ENCODE measurements around the gene CEP76.
"Not testable (repeated sequence)": the region's sequence is repeated elsewhere in the genome, so short reads cannot be mapped to it uniquely, and the experiment has no call there.

CEP76 gene

DNA sequence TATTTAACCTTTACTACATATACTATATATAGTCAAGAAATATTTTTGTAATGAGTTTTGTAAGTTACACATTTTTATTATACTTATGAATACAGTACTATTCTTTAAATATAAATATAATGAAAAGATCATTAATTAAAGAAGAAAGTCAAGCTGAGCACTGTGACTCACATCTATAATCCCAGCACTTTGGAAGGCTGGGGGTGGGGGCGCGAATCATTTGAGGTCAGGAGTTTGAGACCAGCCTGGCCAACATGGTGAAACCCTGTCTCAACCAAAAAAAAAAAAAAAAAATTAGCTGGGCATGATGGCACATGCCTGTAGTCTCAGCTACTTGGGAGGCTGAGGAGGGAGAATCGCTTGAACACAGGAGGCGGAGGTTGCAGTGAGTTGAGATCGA lies 58.8 kb downstream of the CEP76 start:
- not testable (repeated sequence) for DNase-seq (ENCODE audit: low spot score)

DNA sequence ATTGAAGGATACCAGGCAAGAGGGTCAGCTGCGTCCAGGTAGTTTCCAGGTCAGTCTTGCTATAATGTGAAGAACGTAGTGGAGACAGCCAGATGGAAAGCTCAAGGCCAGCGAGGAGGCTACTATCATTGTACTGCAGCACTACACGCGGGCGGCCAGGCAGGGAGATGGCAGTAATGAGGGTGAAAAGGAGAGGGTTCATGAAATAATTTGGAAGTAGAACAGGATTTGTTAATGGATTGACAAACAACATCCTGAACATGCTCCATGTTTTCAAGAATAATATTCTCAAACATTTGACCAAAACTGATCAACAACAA lies 61.7 kb downstream of the CEP76 start:
- DNase-seq (ENCODE audit: low spot score): no peak

DNA sequence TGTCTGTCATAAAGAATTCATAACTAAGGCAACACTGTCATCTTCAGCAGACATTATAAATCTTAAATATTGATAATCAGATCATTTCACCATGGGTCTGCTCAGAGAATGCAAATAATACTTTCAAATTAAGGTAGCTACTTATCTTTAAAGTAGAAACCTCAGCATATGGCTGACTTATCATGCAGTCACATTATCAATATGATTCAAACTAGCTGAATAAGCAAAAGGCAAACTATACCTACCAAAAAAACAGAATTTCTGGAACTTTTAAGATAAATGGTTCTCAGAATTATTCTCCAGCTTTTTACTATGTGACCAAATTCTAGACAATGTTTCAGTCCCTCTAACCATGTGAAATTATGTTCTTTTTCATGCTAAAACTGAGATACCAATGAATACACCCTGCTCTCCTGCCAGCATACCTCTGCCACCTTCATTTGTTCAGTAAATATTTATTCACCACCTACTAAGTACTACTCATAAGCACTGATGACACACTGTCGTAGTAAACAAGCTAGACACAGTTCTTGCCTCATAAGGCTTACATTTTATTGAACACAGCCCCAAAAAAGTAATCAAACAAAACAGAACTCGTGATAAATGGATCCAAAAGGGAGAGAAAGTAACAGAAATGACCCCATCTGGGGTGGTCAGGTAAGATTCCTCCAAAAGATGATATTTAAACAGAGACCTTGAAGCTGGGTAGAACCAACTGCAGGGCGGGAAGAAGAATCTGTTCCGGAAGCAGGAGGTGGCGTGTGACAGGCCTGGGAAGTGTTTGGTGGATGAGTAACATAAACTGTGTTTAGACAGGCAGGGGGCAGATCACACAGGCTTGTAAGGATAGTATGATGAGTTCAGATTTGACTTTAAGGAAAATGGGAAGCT lies 62.3 kb downstream of the CEP76 start:
- peak; percentile 30 for DNase-seq (ENCODE audit: low spot score)

DNA sequence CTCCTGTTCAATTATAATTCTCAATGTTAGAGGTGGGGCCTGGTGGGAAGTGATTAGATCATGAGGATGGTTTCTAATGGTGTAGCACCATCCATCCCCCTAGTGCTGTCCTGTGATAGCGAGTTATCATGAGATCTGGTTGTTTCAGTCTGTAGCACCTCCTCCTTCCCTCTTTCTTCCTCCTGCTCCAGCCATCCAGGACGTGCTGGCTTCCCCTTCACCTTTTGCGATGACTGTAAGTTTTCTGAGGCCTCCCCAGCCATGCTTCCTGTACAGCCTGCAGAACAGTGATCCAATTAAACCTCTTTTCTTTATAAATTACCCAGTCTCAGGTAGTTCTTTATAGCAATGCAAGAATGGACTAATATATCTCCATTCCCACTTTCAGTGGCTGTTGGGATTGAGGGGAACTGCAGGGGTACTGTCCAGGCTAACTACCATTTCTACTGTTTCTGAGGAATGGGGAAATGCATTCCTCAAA lies 63.8 kb downstream of the CEP76 start:
- DNase-seq (ENCODE audit: low spot score): no peak

DNA sequence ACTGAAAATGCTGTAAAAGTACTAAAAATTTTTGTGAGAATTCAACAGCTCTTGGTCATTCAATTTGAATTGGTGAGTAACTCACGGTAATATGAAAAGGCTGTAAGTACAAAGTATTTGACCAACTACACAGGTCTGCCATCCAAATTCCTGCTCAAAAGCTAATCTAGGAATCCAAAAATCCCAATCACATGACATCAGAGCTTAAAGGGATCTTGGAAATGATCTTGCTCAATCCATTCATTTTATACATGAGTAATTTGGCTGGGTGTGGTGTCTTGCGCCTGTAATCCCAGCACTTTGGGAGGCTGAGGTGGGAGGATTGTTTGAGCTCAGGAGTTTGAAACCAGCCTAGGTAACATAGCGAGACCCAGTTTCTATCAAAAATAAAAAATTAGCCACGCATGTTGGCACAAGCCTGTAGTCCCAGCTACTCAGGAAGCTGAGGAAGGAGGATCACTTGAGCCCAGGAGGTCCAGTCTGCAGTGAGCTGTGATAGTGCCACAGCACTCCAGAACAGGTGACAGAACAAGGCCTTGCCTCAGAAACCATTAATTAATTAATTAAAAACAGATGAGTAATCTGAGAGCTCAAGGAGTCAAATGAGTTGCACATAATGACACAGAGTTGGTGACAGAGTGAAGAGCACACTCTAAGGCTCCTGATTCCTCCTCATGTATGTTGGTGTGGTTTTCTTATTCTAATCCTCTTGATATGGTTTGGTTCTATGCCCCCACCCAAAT lies 64.5 kb downstream of the CEP76 start:
- DNase-seq (ENCODE audit: low spot score): no peak

DNA sequence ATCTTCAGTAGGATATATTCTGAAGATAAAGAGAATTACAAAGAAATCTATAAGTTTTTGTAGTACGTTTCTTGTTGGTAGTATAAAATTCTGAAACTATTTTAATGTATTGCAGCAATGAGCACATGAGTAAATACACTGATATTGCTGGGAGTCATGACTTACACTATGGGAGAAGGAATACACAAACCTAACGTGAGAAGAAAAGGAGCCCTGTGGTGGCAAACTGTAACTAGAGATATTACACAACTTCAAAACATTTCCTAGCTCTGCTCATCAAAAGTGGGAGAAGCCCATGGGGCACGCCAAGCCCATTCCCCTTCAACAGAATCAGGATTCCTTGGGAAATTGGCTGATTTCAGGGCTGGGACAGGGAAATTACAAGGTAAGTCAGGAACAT lies 65.1 kb downstream of the CEP76 start:
- no peak for DNase-seq (ENCODE audit: low spot score)

DNA sequence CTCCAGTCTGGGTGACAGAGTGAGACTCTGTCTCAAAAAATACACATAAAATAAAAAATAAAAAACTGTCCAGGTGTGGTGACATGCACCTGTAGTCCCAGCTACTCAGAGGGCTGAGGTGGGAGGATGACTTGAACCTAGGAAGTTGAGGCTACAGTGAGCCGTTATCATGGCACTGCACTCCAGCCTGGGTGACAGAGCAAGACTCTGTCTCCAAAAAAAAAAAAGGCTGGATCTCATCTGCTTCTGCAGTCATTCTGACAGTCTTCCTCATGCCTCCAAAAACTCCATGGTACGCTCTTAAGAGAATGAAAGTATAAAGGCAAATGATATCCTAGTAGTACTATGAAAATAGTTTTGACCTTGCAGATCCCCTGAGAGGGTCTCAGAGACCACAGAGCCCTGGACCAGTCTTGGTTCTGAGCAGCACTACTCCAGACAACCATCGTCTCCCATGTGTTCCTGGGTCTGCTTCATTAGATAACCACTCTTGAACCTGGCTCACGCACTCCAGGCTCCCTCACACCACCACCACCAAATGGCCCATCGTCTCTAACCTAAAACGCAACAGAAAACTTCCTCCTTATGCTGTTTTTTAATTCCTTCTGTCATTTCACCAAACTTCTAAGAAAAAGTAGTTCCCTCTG lies 70.6 kb downstream of the CEP76 start:
- no peak for DNase-seq (ENCODE audit: low spot score)

DNA sequence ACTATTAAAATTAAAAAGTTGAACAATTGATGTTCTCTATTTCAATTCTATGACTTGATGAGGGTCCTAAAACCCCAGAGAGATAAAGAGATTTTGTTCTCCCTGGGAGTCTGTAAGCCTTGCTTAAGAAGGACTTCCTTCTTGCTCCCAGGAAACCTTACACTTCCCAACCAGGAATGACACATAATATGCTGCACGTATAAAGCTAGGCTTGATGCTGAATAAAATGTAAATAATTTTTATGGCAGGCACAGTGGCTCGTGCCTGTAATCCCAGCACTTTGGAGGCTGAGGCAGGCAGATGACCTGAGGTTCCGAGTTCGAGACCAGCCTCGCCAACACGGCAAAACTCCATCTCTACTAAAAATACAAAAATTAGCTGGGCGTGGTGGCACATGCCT lies 72.4 kb downstream of the CEP76 start:
- no peak for DNase-seq (ENCODE audit: low spot score)

DNA sequence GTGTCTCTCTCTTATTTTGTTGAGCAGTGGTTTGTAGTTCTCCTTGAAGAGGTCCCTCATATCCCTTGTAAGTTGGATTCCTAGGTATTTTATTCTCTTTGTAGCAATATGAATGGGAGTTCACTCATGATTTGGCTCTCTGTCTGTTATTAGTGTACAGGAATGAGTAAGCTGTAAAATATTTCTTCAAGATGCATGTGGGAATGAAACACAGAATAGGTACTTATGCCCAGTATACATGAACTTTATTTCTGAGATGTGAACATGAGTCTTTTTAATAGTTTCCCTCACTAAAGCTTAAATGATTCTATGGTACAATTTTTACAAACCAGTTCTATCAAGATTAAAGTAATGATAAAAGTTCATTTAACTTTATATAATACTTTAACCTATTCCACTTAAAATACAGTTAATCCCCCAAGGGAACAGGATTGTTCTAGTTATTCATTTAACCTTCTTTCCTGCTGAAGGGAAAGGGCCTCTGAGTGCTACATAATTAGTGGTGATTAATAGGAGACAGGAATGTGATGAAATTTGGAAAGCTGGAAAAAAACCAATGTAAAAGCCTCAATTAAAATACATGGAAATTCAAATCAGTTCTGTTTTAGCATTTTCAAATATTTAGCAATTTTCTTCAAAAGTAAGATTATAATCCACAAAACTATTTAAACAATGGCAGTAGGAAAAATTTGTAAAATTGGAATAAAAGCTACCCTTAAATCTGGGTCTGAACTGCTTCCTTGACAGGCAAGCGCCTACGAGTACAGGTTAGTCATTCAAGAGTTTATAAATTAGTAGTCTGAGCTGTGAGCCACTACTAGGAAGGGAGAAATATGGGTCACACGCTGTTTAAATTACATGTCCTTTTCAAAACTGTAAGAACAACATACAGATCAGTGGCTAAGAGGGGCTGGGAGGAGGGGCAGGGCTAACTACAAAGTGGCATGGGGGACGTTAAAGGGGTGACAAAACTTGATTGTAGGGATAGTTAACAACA lies 73.5 kb downstream of the CEP76 start:
- DNase-seq (ENCODE audit: low spot score): no peak

DNA sequence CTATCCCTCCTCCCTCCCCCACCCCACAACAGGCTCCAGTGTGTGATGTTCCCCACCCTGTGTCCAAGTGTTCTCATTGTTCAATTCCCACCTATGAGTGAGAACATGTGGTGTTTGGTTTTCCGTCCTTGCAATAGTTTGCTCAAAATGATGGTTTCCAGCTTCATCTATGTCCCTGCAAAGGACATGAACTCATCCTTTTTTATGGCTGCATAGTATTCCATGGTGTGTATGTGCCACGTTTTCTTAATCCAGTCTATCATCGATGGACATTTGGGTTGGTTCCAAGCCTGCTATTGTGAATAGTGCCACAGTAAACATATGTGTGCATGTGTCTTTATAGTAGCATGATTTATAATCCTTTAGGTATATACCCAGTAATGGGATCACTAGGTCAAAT lies 75.3 kb downstream of the CEP76 start:
- not testable (repeated sequence) for DNase-seq (ENCODE audit: low spot score)

DNA sequence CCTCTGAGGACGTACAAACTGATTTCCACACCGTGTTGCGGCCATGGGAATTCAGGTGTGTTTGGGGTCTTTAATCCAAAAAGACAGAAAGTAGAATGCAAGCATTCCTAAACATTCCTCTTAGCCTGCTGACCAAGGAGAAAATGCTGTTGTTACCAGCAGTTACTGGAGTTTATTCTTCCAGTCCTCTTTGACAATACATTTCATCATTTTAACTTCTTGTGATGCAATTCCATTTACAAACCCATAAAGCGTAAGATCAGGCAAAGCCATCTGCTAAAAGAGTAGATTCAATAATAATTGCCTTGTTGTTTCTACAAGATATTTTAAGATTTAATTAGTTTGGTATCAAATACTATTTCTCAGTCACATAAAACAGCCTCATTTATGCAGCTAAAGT lies 77.3 kb downstream of the CEP76 start:
- no peak for DNase-seq (ENCODE audit: low spot score)

Measured in SW480 (cell line).